Measurements from ENCODE around the gene KNTC1.
"Not testable (repeated sequence)": the region's sequence is repeated elsewhere in the genome, so short reads cannot be mapped to it uniquely, and the experiment has no call there.

DNA sequence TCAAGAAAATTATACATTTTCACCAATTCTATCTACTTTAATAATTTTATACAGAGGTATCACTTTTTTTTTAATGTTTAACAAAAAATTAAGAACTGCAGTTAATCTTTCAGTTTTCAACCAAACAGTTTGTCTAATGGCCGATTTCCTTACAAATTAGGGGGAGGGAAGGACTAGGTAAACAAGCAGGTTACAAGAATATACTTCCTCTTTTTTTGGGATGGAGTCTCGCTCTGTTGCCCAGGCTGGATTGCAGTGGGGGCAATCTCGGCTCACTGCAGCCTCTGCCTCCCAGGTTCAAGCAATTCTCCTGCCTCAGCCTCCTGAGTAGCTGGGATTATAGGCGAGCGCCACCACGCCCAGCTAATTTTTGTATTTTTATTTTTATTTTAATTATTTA is 33.8 kb upstream of the KNTC1 start:
- TF ChIP-seq POLR2A (IDR thresholded peaks at IDR 0.05) = not testable (repeated sequence)
- TF ChIP-seq, protein P1, sequence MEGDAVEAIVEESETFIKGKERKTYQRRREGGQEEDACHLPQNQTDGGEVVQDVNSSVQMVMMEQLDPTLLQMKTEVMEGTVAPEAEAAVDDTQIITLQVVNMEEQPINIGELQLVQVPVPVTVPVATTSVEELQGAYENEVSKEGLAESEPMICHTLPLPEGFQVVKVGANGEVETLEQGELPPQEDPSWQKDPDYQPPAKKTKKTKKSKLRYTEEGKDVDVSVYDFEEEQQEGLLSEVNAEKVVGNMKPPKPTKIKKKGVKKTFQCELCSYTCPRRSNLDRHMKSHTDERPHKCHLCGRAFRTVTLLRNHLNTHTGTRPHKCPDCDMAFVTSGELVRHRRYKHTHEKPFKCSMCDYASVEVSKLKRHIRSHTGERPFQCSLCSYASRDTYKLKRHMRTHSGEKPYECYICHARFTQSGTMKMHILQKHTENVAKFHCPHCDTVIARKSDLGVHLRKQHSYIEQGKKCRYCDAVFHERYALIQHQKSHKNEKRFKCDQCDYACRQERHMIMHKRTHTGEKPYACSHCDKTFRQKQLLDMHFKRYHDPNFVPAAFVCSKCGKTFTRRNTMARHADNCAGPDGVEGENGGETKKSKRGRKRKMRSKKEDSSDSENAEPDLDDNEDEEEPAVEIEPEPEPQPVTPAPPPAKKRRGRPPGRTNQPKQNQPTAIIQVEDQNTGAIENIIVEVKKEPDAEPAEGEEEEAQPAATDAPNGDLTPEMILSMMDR (IDR thresholded peaks at IDR 0.05) = not testable (repeated sequence)

Data from heart left ventricle (tissue), 13 donors.